NCI-H2227 (cell line): ENCODE data around the gene SS18L1.
"Not testable (repeated sequence)": the region's sequence is repeated elsewhere in the genome, so short reads cannot be mapped to it uniquely, and the experiment has no call there.

Experiments
- DNase-seq: peaks from one replicate; lab custom pipeline; 2025; ENCODE audit not compliant: unreplicated experiment; lab: John Stamatoyannopoulos, UW

Gene SS18L1, protein sequence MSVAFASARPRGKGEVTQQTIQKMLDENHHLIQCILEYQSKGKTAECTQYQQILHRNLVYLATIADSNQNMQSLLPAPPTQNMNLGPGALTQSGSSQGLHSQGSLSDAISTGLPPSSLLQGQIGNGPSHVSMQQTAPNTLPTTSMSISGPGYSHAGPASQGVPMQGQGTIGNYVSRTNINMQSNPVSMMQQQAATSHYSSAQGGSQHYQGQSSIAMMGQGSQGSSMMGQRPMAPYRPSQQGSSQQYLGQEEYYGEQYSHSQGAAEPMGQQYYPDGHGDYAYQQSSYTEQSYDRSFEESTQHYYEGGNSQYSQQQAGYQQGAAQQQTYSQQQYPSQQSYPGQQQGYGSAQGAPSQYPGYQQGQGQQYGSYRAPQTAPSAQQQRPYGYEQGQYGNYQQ

GRCh38 chr20:62143081-62143956, at the start of gene SS18L1, which contains the start of gene PSMA7:
TSS of gene SS18L1 (plus strand) at chr20:62143769. CDS start at chr20:62143821, 52 bp downstream.
TSS of gene PSMA7 (minus strand) at chr20:62143394. CDS start at chr20:62143303, 91 bp downstream.
- peak; percentile 95 for DNase-seq

GRCh38 chr20:62096421-62097380, 46.9 kb upstream of the SS18L1 start:
- no peak for DNase-seq

DNA sequence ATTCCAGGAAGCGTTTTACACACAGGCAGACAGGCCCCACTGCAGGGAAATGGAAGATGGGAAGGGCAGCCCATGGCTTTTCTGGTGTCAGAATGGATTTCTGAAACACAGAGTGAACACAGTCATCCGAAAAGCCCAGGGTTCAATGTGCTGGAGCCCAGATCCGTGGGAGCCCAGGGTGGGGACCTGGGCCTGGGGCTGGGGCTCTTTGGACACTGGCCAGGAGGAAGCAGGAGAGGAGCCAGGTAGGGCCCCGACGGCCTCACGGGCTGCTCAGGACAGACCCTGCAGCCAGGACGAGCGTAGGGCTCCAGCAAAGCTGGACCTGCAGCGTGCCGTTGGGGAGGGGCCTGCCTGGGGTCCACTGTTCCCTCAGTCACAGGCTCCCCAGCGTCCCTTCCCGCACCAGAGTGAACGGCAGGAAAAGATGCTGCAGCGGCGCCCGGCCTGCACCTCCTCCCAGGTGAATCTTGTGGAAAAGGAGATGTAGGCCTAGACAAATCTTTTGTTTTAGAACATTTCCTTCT, 45.6 kb upstream of the SS18L1 start:
- no peak for DNase-seq

DNA sequence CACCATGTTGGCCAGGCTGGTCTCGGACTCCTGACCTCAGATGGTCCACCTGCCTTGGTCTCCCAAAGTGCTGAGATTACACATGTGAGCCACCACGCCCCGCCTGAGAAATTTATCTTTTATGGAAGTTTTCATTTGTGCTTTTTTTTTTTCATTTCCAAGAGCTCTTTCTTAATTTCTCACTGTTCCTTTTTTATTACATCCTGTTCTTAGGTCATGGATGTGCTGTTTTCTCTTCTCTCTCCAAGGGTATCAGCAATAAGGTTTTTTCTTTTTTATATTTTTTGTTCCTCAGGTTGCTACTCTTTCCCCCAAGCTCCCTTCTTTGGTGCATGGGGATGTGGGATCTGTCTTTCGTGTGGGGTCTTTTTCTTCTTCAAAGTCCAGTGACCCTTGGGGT, 42.5 kb upstream of the SS18L1 start:
- DNase-seq = no peak

- DNase-seq = no peak
These were observed 39.9 kb upstream of the SS18L1 start for GRCh38 chr20:62103508-62104233.

GRCh38 chr20:62104234-62104789, 39.3 kb upstream of the SS18L1 start:
- DNase-seq = no peak

GRCh38 chr20:62104791-62105345, 38.7 kb upstream of the SS18L1 start:
- DNase-seq = no peak

GRCh38 chr20:62105592-62105991, 38.0 kb upstream of the SS18L1 start:
- DNase-seq = no peak

GRCh38 chr20:62111148-62111547, 32.4 kb upstream of the SS18L1 start:
- no peak for DNase-seq

- DNase-seq = no peak
These were observed 31.2 kb upstream of the SS18L1 start for GRCh38 chr20:62112368-62112767.

GRCh38 chr20:62114894-62115293, 28.7 kb upstream of the SS18L1 start:
- no peak for DNase-seq

GRCh38 chr20:62115800-62116407, 27.7 kb upstream of the SS18L1 start:
- DNase-seq = not testable (repeated sequence)

- no peak for DNase-seq
These were observed 26.8 kb upstream of the SS18L1 start for GRCh38 chr20:62116558-62117361.

DNA sequence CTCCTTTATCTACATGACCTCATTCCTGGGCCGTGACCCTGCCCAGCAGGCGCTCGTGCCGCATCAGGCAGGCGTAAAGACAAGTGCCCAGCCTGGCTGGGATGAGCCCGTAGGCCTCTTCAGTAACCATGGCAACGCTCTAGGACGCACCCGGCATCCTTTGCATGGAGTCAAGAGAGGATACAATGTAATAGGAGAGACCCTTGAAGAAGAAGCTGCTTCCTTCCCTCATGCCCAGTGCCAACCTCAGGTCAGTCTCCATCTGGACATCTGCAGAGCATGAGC, 26.3 kb upstream of the SS18L1 start:
- peak; percentile 89 for DNase-seq

- no peak for DNase-seq
These were observed 25.9 kb upstream of the SS18L1 start for GRCh38 chr20:62117658-62118057.

GRCh38 chr20:62118113-62119043, 25.2 kb upstream of the SS18L1 start:
- DNase-seq = no peak

DNA sequence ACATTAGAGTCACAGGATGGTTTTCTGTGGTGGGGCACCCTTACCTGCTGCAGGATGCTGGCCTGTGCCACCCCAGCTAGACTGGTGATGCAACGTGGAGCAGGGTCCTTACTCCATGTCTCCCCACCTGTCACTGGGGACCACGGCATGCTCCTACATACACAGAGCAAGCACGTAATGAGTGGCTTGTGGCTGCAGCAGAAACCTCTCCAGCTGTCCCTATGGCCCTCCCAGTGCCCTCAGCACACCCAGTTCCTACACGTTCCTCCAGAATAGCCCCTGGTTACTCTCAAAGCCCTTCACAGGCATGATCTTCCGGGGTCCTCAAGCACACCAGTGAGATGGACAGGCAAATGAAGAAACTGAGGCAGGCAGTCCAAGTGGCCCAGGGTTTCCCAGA, 24.5 kb upstream of the SS18L1 start:
- DNase-seq = no peak
